Hematopoietic multipotent progenitor cell (in vitro differentiated cells): ENCODE results near the gene TRPM8. TPM values are rescaled to one million over a fixed set of nuclear protein-coding genes. Genes with fewer than 3 reads are reported as not detected.
A peak's percentile ranks its signal among the peaks of the same experiment; 100 is the strongest.

Experiments used
- DNase-seq, 3 donors: peaks; one replicate each; pipeline ENCODE4 v3.0.0-alpha.2; 2011 to 2015; ENCODE audit warnings: low read depth in 2 of 3, low spot score in 2 of 3
- total RNA-seq: library from RNA; depleted of rRNA; stranded (reverse); fragments of >200 nt; gene quantifications from one replicate; pipeline ENCODE4 v1.2.3, GENCODE V29; 2012

The TRPM8 gene
- total RNA-seq, 1 donor = not detected

DNA sequence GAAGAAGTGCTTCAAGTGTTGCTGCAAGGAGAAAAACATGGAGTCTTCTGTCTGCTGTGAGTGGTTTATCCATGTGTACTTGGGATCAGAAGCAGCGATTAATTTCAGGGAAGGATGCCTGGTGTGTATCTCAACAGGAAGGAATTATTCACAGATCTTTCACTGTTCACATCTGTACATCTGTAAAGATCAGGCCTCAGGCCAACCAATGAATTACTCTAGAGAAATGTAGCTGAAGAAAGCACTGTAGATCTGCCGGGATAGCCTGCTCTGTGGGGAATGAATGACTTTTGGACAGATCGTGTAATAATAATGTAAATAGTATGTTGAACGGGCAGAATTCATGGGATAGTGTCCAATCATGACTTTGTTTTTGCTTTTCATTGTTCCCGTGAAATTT is 79.3 kb downstream of the TRPM8 start:
- no peak for DNase-seq

DNA sequence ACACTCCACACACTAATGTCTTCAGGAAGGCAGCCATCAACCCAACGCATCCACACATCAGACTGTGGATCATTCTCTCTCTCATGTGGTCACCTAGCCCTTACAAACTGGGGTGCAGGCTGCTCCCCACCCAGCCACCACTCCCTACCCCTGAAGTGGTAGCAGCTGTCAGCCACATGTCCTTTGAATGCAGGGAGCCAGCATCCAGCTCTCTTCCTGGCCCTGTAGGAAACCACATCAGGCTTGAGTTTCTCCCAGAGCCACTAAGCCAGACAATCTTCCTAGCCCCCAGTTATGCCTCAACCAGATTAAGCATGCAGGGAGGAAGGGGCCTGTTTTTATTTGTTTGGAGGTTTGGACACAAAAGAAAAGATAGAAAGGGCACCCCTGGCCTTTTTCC is 80.5 kb downstream of the TRPM8 start:
- no peak for DNase-seq

DNA sequence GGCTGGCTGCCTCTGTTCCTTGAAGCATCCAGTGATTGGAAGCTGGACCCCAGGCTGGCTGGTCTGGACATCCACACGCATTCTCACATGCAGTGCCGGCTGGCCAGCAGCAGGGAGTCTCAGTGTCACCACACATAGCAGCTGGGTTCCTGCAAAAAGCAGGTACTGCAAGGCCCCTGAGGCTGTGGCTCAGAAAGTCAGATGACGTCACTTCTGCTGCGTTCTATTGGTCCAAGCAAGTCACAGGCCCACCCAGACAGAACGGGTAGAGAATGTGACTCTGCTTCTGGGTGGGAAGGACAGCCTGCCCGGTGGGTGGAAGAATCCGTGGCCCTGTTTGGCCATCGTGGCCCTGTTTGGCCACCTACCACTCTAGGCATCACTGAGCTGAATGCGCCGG is 82.0 kb downstream of the TRPM8 start:
- DNase-seq = no peak

DNA sequence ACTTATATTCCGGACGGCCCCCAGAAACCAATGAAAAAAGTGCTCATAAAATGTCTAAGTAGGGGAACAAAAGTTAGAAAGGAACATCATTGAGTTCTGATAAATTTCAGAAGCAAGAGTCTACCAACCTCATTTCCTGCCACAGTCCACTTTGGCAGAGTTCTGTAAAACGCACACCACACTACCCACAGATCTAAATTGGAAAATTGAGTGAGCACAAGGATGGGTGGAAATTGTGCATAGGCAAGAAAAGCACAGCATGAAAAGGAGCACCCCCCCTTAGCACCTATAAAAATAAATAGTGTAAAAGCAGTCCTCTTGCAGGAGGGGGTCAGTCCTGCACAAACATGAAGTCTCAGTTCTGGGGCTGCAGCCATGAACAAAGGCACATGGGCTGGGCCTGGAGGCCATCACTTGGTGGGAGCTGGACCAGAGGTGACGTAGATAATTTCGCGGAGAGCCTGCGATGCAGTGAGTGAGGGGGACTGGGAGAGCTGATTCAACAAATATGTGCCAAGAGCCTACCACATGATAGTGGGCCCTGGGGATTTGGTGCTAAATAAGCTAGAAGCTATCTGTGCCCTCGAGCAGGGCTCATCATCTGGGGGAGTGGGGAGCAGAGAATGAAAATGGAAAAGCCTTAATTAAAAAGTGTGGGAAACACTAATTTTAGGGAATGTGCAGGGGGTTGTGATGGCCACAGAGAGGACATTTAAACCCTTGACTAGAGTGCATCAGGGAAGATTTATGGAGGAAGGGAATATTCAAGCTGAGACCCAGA is 84.4 kb downstream of the TRPM8 start:
- no peak for DNase-seq

DNA sequence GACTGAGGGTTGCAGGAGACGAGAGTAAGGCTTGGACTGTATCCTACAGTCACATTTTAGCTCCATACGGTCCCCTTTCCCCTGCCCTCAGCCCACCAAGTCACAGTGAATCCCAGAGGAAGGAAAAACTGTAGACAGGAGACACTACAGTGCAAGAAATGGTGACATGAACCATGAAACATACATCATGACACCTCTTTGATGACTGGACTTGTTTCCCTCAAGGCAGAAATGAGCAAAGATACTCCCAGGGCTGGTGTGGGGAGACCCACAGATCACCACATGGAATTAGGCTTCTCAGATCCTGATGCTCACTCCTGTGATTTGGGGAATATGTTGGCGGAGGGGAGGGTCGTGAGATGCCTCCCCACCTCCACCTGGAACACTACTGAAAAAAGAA is 85.1 kb downstream of the TRPM8 start:
- no peak for DNase-seq

DNA sequence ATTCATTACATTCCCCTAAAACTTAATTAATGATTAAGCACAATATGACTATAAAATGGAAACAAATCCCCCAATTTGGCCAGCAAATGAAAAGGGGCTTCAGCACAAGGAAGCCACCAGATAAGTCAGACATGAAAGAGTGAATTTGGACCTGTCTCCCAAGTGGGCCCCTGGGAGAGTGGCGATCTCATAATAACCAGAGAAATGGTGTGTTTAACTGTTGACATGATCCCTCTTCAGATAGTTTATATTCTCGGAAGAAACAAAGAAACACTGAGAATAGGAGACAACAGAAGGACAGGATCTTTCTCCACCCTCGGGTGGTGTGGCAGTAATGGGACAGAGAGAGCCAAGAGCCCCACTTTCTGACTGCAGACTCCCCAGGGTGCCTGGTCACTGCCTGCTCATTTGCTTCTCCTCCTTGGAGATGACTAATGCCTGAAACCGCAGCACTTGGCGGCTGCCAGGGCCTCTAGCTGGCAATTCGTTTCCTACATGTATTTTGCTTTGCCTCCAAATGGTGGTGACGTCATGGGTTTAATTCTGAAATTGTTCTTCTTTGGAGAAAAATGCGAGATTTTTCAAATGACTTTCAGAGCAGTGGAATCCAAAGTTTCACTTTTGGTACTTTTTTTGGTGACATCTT is 86.9 kb downstream of the TRPM8 start:
- peak in 1 of 3 donors; percentile 2 for DNase-seq

DNA sequence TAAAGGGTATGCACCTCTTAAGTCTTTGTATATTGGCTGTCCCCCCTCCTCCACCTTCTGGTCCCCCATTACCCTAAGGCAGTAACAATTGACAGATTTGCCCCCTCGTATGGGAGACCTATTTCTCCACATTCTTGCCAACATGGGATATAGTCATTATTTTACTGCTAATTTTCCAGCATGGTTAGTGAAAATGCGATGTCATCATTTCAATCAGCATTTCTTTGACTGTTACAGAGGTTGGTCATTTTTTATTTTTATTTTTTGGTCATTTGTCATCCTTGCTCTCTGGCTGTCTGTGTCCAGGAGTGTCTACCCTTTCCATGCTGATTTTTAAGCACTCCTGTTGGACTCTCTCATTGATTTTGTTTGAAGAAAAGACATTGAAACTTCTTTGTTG is 88.0 kb downstream of the TRPM8 start:
- no peak for DNase-seq

DNA sequence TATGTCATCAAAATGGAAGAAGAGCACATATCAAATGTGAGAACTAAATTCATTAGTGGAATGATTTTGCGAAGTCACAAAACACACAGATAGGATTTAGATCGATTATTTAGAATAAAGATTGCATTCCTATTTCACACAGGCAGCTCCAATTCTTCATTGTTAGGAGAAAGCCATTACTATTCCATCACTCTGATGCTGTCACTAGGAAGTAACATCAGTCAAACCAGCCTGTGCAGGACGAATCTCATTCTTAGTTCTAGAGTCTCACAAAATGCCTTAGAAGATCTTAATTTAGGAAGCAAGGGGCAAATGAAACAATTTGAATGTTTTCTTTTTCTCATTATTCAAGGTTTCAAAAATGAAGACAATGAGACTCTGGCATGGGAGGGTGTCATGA is 89.3 kb downstream of the TRPM8 start:
- no peak for DNase-seq

DNA sequence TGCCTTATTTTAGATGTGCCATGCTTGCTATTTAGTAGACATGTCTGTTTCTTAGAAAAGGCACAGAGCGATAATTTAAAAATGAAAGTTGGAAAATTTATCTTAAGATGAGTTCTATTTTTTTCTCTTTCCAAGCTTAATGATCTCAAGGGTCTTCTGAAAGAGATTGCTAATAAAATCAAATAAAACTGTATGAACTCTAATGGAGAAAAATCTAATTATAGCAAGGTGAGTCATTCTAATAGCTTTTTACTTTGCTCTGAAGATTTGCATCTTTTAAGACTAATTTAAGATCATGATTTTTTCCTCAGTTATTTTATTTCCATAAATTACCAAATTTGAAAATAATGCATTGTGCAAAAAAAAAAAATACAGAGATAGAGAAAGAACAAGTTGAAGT is 97.3 kb downstream of the TRPM8 start:
- no peak for DNase-seq

DNA sequence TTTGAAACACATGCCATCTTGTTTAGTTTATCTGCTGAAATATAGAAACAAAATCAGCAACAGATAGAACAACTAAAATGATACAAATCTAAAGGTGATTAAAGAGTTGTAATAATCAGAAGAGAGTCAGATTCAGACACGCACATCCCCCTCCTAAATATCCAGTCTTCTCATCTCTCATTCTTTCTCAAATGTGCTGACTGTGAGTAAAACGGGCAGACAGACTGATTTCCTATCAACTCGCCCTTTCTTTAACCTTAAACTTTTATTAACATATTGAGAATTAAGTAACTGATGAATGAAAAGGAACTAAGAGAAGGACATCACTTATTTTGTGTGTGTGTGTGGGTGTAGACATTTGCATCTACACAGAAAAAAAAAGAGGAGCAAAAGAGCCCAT is 98.7 kb downstream of the TRPM8 start:
- DNase-seq = no peak

DNA sequence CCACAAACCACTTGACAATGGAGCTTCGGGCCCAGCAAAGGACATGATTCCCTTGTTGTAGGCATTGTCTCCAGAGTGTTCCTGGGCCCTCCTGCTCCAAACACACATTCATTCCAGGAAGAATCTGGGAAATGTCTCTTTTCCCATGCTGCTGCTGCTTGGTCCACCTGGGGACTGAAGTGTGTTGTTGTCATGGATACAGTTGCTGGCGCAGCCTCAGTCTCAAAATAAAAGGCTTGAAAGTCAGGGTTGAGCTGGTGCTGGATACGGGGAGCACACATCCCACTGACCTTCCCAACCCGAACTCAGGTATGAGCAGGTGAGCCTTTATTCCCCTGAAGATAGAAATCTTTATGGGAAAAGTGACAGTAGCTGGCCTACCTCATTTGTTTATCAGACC is 102.7 kb downstream of the TRPM8 start:
- no peak for DNase-seq

DNA sequence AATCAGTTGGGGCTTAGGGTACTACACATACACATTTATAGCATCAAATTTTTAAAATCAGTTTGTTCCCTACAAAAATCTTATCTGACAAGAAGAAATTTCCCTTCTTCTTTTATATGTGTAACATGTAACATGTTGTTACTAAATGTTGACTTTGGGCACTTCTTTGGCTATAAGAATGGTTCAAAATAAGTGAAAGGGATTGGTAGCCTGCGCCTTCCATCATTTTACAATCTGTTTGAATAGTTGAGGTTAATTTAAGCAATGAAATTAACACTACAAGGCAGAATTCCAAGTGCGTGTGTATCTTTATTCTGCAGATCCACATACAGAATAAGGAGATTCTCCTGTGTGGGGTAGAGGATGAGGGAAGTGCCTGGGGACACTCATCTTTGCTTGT is 103.2 kb downstream of the TRPM8 start:
- no peak for DNase-seq

DNA sequence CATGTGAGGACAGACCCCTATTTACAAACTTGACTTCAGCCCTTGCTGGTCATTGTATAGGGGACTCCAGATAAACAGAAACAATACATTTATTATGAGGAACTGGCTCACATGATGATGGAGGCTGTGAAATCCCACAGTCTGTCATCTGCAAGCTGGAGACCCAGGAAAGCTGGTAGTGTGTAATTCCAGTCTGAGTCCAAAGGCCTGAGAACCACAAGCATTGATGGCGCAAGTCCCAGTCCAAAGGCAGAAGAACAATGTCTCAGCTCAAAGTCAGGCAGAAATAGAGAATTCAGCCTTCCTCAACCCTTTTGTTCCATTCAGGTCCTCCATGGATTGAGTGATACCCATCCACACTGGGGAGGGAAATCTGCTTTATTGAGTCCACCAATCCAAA is 105.3 kb downstream of the TRPM8 start:
- no peak for DNase-seq

DNA sequence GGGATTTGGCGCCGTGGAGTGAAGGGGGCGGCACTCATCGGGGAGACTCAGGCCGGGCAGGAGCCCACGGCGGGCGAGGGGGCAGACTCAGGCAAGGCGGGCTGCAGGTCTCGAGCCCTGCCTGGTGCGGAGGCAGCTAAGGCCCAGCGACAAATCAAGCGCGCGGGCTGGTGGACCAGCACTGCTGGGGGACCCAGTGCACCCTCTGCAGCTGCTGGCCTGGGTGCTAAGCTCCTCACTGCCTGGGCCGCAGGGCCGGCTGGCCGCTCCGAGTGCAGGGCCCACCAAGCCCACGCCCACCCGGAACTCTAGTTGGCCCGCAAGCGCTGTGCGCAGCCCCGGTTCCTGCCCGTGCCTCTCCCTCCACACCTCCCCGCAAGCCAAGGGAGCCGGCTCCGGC is 107.1 kb downstream of the TRPM8 start:
- no peak for DNase-seq

DNA sequence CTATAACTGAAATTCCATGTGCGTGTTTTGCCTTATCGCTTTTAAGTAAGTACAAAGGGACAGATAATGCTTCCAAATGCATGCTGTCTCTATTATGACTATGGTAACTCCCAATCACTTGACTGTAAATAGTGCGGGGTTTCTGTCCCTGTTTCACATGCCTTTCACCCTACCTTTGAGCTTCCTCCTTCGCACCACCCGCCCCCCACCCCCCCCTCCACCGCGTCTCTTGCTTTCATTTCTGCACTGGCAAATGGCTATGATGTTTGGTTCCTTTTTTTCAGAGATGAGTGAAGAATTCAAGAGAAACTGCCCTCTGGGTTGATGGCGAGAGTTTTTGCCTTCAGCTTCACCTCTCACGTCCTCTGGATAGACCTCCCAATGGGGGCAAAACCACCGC is 108.3 kb downstream of the TRPM8 start:
- DNase-seq = peak in 2 of 3 donors; percentile 24 to 60

DNA sequence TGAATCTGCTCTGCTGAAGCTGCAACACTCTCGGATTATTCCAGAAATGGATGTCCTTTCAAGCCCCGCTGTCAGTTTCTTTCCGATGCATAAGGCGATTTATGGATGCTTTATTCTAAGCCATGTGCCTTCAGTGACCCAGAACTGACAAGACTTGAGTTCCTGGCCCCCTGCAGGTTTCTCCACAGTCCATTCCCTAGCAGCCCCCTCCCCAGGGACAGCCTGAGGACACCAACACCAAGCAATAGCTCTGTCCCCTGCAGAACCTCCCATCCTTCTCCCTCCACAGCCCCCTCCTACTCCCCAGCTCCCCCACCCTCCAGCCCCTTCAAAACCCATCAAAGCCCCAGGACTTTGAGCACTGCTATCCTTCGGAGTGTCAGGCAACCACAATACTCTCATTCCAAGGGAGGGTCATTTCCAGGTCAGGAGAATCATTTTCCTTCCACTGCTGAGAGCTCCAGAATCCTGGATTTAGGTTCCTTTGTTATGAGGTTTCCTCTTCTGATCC is 108.8 kb downstream of the TRPM8 start:
- no peak for DNase-seq

DNA sequence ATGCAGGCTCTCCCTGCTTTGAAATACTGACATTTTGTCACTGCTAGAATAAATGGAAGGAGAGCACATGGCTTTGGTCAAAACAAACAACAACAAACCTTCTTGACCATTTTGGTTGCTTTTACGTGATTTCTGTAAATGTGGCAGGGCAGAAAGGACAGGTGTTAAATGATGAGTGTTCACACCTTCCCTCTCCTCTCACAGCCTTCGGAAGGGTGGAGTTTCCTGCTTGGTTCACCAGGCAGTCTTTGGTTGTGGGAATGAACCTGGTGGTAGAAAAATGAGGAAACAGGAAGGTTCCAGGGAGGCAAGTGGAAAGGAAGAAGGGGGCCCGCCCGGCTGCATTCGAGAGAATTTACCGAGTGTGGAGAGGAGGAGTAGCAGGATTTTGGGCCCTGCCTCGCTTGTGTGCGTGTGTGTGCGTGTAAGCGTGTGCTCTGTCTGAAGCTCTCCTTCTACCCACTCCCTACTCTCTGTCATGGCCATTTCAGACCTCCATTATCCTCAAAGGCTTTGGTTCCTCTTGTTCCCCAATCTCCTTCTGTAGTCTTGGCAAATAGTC is 109.6 kb downstream of the TRPM8 start:
- no peak for DNase-seq

DNA sequence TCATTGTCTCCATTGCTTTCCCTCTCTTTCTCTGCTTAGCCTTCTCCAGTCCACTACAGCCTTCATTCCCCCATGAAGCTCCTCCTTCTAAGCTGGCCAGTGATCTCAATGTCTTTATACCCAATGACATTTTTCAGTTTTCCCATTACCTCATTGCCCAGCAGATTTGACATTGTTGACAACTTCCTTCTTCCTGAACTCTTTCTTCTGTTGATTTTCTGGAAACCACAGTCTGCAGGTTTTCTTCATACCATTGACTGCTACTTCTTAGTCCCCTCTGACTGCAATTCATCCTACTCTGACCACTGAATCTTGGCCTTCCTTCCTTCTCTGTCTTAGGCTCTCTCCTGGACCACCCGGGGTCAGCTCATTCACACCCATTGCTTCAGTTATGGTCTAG is 110.5 kb downstream of the TRPM8 start:
- no peak for DNase-seq

DNA sequence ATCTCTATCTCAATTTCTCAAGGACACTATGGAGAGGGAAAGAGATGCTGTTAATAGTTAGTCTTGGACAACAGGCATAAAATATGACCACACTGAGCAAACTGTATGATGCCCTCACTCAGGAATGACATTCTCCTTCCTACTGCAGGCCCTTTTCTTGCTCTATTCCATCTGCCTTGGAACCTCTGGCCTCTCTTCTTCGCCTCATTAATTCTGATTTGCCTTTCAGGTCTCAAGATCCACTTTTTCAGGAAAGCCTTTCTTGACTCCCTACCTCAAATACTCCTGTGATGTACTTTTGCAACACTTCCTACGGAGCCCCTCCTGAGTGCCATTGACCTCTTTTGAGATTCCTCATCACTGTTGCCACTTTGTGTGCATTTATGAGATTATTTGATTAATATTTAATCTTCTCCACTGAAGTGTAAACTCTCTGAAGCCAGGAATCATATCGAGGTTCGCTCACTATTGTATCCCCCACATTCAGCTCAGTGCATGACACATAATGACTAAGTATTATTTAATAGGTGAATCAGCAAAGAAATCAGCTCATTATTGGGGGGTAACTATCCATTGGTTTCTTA is 112.1 kb downstream of the TRPM8 start:
- no peak for DNase-seq

DNA sequence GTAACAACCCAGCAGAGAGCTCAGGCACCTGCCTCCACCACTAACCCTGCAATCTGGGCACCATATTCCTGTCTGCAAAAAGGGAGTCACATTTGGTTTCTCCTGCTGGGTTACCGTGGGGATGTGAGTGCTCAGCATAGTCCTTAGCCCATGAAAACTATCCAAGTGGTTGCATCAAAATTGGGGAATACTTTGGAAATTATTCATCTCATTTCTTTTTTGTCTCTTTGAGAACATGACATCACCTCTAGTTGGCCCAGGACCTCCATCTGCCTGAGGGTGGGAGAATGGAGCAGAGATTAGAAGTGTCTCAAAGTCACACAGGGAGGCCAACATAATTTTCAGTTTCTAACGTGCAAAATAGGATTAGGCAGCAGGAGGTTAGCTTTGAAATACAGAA is 114.0 kb downstream of the TRPM8 start:
- DNase-seq = no peak

DNA sequence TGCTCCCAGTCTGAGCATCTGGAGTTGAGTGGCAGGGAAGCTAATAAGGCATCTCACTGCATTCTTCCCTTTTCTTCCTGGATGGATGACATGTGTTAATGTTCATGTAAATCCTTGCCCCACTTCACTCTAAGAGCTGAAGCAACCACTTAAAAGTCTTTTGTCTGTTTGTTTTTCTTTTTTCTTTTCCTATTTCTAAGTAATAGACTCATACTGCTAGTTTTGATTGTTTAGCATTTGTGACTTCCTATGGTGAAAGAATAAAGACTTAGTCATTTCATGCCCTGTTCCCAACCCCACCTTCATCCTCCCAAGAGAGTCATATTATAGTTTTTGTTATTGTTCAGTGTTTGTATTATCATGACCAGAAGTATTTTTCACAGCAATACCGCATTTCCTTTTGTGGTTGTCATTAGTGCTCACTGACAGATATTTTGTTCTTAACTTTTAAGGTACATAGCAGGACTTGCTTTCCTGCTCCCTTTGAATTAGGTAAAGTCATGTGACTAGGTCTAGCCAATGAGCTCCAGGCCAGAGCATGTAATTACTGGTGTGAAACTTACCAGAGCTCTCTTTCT is 115.2 kb downstream of the TRPM8 start:
- no peak for DNase-seq
